HEK293 (cell line): ENCODE measurements around the gene HSCB.
A peak's percentile ranks its signal among the peaks of the same experiment; 100 is the strongest.

Experiments
- ELK4 ChIP-seq: IDR thresholded peaks from 2 replicates; pipeline ENCODE4 v1.6.1; 2011; ENCODE audit warnings: mild to moderate bottlenecking, low read depth, low read length, borderline replicate concordance
- GLIS1 ChIP-seq: fragments of 450-650 bp; formaldehyde crosslinking; IDR thresholded peaks from 2 replicates; pipeline ENCODE4 v1.5.1; 2016; ENCODE audit warnings: missing biosample characterization, missing genetic modification characterization
- INSM2 ChIP-seq: fragments of 450-650 bp; formaldehyde crosslinking; IDR thresholded peaks from 2 replicates; pipeline ENCODE4 v1.5.1; 2016; ENCODE audit warnings: missing biosample characterization, missing genetic modification characterization
- KLF10 ChIP-seq: fragments of 450-650 bp; IDR thresholded peaks from 2 replicates; pipeline ENCODE4 v1.5.1; 2018; ENCODE audit warnings: missing biosample characterization, mild to moderate bottlenecking, missing genetic modification characterization
- KLF17 ChIP-seq: fragments of 450-650 bp; formaldehyde crosslinking; IDR thresholded peaks from 2 replicates; pipeline ENCODE4 v1.5.1; 2016; ENCODE audit warnings: missing biosample characterization, missing genetic modification characterization
- KLF8 ChIP-seq: fragments of 450-650 bp; formaldehyde crosslinking; IDR thresholded peaks from 2 replicates; pipeline ENCODE4 v1.5.1; 2016; ENCODE audit warnings: missing biosample characterization, missing genetic modification characterization
- KLF9 ChIP-seq: fragments of 450-650 bp; formaldehyde crosslinking; IDR thresholded peaks from 2 replicates; pipeline ENCODE4 v1.5.1; 2016; ENCODE audit warnings: missing biosample characterization, missing genetic modification characterization, low read depth
- OSR2 ChIP-seq: fragments of 450-650 bp; formaldehyde crosslinking; IDR thresholded peaks from 2 replicates; pipeline ENCODE4 v1.5.1; 2016; ENCODE audit warnings: missing biosample characterization, missing genetic modification characterization
- OVOL3 ChIP-seq: fragments of 450-650 bp; formaldehyde crosslinking; IDR thresholded peaks from 2 replicates; pipeline ENCODE4 v1.5.1; 2016; ENCODE audit warnings: missing biosample characterization, missing genetic modification characterization
- PATZ1 ChIP-seq: fragments of 450-650 bp; formaldehyde crosslinking; IDR thresholded peaks from 2 replicates; pipeline ENCODE4 v1.5.1; 2016; ENCODE audit warnings: missing biosample characterization, missing genetic modification characterization
- PRDM6 ChIP-seq: fragments of 450-650 bp; formaldehyde crosslinking; IDR thresholded peaks from 2 replicates; pipeline ENCODE4 v1.5.1; 2017; ENCODE audit warnings: missing biosample characterization, missing genetic modification characterization
- SCRT2 ChIP-seq: fragments of 450-650 bp; formaldehyde crosslinking; IDR thresholded peaks from 2 replicates; pipeline ENCODE4 v1.5.1; 2016; ENCODE audit warnings: missing biosample characterization, missing genetic modification characterization
- YY1 ChIP-seq: fragments of 450-650 bp; formaldehyde crosslinking; IDR thresholded peaks from 2 replicates; pipeline ENCODE4 v1.5.1; 2018; ENCODE audit warnings: missing biosample characterization, missing genetic modification characterization
- ZFP41 ChIP-seq: fragments of 450-650 bp; formaldehyde crosslinking; IDR thresholded peaks from 2 replicates; pipeline ENCODE4 v1.5.1; 2016; ENCODE audit warnings: missing biosample characterization, missing genetic modification characterization, borderline replicate concordance
- ZNF114 ChIP-seq: fragments of 450-650 bp; formaldehyde crosslinking; IDR thresholded peaks from 2 replicates; pipeline ENCODE4 v1.5.0; 2017; ENCODE audit warnings: missing biosample characterization, missing genetic modification characterization
- ZNF23 ChIP-seq: fragments of 450-650 bp; formaldehyde crosslinking; IDR thresholded peaks from 2 replicates; pipeline ENCODE4 v1.5.1; 2016; ENCODE audit warnings: missing biosample characterization, missing genetic modification characterization, borderline replicate concordance
- ZNF24 ChIP-seq: fragments of 450-650 bp; formaldehyde crosslinking; IDR thresholded peaks from 2 replicates; pipeline ENCODE4 v1.5.1; 2016; ENCODE audit warnings: missing biosample characterization, missing genetic modification characterization
- ZNF404 ChIP-seq: fragments of 450-650 bp; formaldehyde crosslinking; IDR thresholded peaks from 2 replicates; pipeline ENCODE4 v1.5.1; 2017; ENCODE audit warnings: missing biosample characterization, missing genetic modification characterization
- ZNF416 ChIP-seq: fragments of 450-650 bp; formaldehyde crosslinking; IDR thresholded peaks from 2 replicates; pipeline ENCODE4 v1.5.1; 2016; ENCODE audit warnings: missing biosample characterization, missing genetic modification characterization
- ZNF48 ChIP-seq: fragments of 450-650 bp; formaldehyde crosslinking; IDR thresholded peaks from 2 replicates; pipeline ENCODE4 v1.5.1; 2016; ENCODE audit warnings: missing biosample characterization, missing genetic modification characterization
- ZNF518A ChIP-seq: fragments of 450-650 bp; formaldehyde crosslinking; conservative IDR thresholded peaks from 2 replicates; pipeline ENCODE4 v1.5.1; 2016; ENCODE audit warnings: low read depth, missing biosample characterization, missing genetic modification characterization
- ZNF610 ChIP-seq: fragments of 450-650 bp; formaldehyde crosslinking; IDR thresholded peaks from 2 replicates; pipeline ENCODE4 v1.5.1; 2016; ENCODE audit warnings: missing biosample characterization, missing genetic modification characterization, borderline replicate concordance
- ZNF664 ChIP-seq: fragments of 450-650 bp; formaldehyde crosslinking; IDR thresholded peaks from 2 replicates; pipeline ENCODE4 v1.5.1; 2016; ENCODE audit warnings: missing biosample characterization, missing genetic modification characterization
- ZNF843 ChIP-seq: fragments of 450-650 bp; formaldehyde crosslinking; IDR thresholded peaks from 2 replicates; pipeline ENCODE4 v1.5.1; 2016; ENCODE audit warnings: missing biosample characterization, missing genetic modification characterization
- ZSCAN16 ChIP-seq: fragments of 450-650 bp; formaldehyde crosslinking; IDR thresholded peaks from 2 replicates; pipeline ENCODE4 v1.5.1; 2016; ENCODE audit warnings: missing biosample characterization, missing genetic modification characterization

The HSCB gene

GRCh38 chr22:28711820-28712777, 29.7 kb upstream of the HSCB start (continued):
- no peak for TF ChIP-seq ELK4
- no peak for TF ChIP-seq OVOL3 (tag by site-specific recombination)
- no peak for TF ChIP-seq ZNF843 (tag by site-specific recombination)
- no peak for TF ChIP-seq PATZ1 (tag by site-specific recombination)
- TF ChIP-seq ZNF404 (tag by site-specific recombination), result no peak
- peak; percentile 76 for TF ChIP-seq KLF17 (tag by site-specific recombination)
- TF ChIP-seq KLF9, result no peak
- TF ChIP-seq YY1, result no peak
- TF ChIP-seq ZNF114 (tag by site-specific recombination), result no peak
- peak; percentile 66 for TF ChIP-seq GLIS1 (tag by site-specific recombination)
- no peak for TF ChIP-seq ZNF48 (tag by site-specific recombination)
- peak; percentile 38; the same call in 1 of the 2 replicates for TF ChIP-seq OSR2 (tag by site-specific recombination)
- no peak for TF ChIP-seq KLF8 (tag by site-specific recombination)
- no peak for TF ChIP-seq ZFP41
- no peak for TF ChIP-seq KLF10 (tag by site-specific recombination)
- no peak for TF ChIP-seq SCRT2
- no peak for TF ChIP-seq ZNF23 (tag by site-specific recombination)
- 0 out of 2 replicates have a peak, but pooled peaks have one; percentile 70 for TF ChIP-seq PRDM6 (tag by site-specific recombination)
- TF ChIP-seq ZNF518A (tag by site-specific recombination), result no peak
- TF ChIP-seq ZNF416 (tag by site-specific recombination), result no peak
- peak; percentile 66 for TF ChIP-seq INSM2 (tag by site-specific recombination)
- no peak for TF ChIP-seq ZNF610 (tag by site-specific recombination)
- TF ChIP-seq ZNF664 (tag by site-specific recombination), result peak; percentile 96
- 0 out of 2 replicates have a peak, but pooled peaks have one; percentile 57 for TF ChIP-seq ZNF24 (tag by site-specific recombination)
- TF ChIP-seq ZSCAN16 (tag by site-specific recombination), result no peak
